Stimulated activated CD4-positive, alpha-beta T cell treated with anti-CD3 and anti-CD28 coated beads, TNF-alpha, amount 100 ng/mL, for 48 hours (primary cell): ENCODE measurements around the gene ALDH3A1.

Source experiments
- DNase-seq, 3 donors: peaks; one replicate each; pipeline ENCODE4 v3.0.0-alpha.2; 2020; ENCODE audit warnings: low read depth in 3 of 3

The ALDH3A1 gene

DNA sequence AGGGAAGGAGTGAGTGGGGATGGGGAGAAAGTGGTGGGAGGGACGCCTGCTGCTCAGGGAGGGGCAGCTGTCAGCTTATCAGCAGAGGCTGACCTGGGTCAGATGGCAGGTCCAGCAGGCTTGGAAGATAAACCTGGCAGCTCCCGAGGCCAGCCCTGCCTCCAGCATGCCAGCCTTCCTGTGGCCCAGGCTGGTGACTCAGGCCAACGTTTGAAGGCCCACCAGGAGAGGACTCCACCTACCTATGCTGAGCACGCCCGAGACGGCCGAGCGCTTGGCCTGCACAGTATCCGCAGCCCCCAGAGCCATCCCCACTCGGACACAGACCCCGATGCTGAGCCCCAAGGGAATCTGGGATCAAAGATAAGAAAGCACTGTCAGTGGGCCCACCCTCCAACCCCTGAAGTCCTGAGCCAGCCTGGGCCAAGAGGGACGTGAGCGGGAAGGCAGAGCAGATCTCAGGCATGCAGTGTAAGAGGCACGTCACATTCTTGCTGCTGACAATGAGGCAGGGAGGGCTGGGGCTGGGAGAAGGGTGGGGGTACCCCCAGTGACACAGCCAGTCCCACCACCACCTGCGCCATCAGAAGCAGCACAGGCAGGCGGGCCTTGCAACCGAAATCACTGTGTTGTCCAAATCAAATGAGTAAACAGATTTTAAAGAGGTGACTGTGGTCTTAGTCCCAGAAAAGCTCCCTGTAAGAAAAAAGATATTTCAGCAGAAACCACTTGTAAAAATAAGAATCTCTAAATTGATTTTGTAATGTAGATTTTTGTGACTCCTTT, 44.1 kb downstream of the ALDH3A1 start:
- DNase-seq = no peak

DNA sequence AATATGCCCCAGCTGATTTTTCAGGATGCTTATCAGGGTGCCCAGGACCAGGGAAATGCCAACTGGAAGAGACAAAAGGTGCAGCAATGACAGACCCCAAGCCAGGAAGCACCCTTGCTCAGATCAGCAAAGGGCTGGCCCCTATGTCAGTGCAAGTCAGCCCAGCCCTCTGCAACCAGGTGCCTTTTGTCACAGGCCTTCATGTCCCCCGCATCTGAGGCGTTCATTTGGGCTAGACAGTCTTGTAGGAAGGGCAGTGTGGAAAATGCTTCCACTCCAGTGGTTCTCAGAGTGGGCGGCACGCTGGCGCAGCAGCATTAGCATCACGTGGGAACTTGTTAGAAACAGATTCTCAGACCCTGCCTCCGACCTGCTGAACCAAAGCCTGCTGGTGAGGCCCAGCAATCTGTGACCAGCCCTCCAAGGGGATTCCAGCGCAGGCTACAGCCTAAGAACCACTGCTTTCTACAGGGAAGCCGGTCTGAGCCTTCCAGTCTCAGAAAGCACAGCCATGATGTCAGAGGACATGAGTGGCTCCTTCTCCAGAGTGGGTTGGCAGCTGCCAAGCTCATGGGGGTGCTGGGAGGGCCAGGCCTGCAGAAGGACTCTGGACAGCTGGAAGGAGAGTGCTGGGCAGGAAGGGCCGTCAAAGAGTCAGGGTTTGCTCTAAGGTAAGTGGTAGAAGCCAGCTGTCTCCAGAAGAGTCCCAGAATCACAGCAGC, 44.8 kb downstream of the ALDH3A1 start:
- no peak for DNase-seq

DNA sequence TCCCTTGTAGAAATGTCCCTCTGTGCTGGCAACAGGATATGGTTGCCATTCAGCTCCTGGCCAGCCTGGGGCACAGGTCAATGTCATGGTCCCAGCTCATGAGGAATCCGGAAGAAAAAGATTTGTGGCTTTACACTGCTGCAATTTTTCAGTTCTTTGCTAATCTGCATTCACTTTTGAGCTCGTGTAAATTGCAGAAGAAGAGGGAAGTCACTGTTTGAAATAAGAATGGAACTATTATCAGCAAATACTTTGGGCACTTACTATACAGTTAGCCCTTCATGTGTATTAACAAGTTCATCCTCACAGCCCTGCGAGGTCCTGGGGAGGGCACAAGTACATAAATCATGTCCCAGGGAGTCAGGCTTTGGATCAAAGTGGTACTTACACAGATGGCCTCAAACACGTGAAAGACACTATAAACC, 45.9 kb downstream of the ALDH3A1 start:
- no peak for DNase-seq
